ENCODE measurements around the gene CERS1.

Gene CERS1

GRCh38 chr19:18895824-18896341 lies at the start of gene CERS1:
CERS1 (minus strand) TSS chr19:18896158; CDS start chr19:18896072, 86 bp downstream.
- DNase-seq: peak; percentile 66

- no peak for DNase-seq
Measured at GRCh38 chr19:18945297-18945696, 49.3 kb upstream of the CERS1 start.

- no peak for DNase-seq
Measured at GRCh38 chr19:18943465-18943864, 47.5 kb upstream of the CERS1 start.

GRCh38 chr19:18942692-18943091 lies 46.7 kb upstream of the CERS1 start:
- DNase-seq: no peak

- DNase-seq: no peak
Measured at GRCh38 chr19:18941628-18942354, 45.8 kb upstream of the CERS1 start.

- DNase-seq: peak; percentile 59
Measured at GRCh38 chr19:18940769-18941627, 45.0 kb upstream of the CERS1 start, which contains the start of gene HOMER3. HOMER3 (minus strand) TSS chr19:18941217; CDS start chr19:18938982, 2,235 bp downstream.

- no peak for DNase-seq
Measured at GRCh38 chr19:18939922-18940768, 44.2 kb upstream of the CERS1 start.

GRCh38 chr19:18939163-18939562 lies 43.2 kb upstream of the CERS1 start:
- no peak for DNase-seq

GRCh38 chr19:18933297-18933696 lies 37.3 kb upstream of the CERS1 start:
- no peak for DNase-seq

- peak; percentile 90 for DNase-seq
Measured at GRCh38 chr19:18932216-18932841, 36.4 kb upstream of the CERS1 start.

GRCh38 chr19:18931316-18932162 lies 35.6 kb upstream of the CERS1 start:
- no peak for DNase-seq

GRCh38 chr19:18929311-18929710 lies 33.4 kb upstream of the CERS1 start:
- no peak for DNase-seq

GRCh38 chr19:18928018-18928805 lies 32.3 kb upstream of the CERS1 start:
- DNase-seq: no peak

GRCh38 chr19:18924684-18925213 lies 28.8 kb upstream of the CERS1 start:
- DNase-seq: no peak

GRCh38 chr19:18922228-18922985 lies 26.4 kb upstream of the CERS1 start:
- DNase-seq: no peak

- no peak for DNase-seq
Measured at GRCh38 chr19:18921593-18921992, 25.6 kb upstream of the CERS1 start.

- DNase-seq: no peak
Measured at GRCh38 chr19:18920400-18920799, 24.4 kb upstream of the CERS1 start.

- no peak for DNase-seq
Measured at GRCh38 chr19:18919900-18920214, 23.9 kb upstream of the CERS1 start.

GRCh38 chr19:18919086-18919899 lies 23.3 kb upstream of the CERS1 start, which contains the start of the genes COPE and DDX49:
COPE (minus strand) TSS chr19:18919387; CDS start chr19:18919348, 39 bp downstream.
DDX49 (plus strand) TSS chr19:18919715; CDS start chr19:18919742, 27 bp downstream.
- peak; percentile 100 for DNase-seq
